ENCODE measurements around the gene L1CAM. TPM values are rescaled to one million over a fixed set of nuclear protein-coding genes. Genes with fewer than 3 reads are reported as not detected.

The L1CAM gene
- total and polyA plus RNA-seq, 2 experiments from 2014 or later: 0.33 to 0.69 TPM

DNA sequence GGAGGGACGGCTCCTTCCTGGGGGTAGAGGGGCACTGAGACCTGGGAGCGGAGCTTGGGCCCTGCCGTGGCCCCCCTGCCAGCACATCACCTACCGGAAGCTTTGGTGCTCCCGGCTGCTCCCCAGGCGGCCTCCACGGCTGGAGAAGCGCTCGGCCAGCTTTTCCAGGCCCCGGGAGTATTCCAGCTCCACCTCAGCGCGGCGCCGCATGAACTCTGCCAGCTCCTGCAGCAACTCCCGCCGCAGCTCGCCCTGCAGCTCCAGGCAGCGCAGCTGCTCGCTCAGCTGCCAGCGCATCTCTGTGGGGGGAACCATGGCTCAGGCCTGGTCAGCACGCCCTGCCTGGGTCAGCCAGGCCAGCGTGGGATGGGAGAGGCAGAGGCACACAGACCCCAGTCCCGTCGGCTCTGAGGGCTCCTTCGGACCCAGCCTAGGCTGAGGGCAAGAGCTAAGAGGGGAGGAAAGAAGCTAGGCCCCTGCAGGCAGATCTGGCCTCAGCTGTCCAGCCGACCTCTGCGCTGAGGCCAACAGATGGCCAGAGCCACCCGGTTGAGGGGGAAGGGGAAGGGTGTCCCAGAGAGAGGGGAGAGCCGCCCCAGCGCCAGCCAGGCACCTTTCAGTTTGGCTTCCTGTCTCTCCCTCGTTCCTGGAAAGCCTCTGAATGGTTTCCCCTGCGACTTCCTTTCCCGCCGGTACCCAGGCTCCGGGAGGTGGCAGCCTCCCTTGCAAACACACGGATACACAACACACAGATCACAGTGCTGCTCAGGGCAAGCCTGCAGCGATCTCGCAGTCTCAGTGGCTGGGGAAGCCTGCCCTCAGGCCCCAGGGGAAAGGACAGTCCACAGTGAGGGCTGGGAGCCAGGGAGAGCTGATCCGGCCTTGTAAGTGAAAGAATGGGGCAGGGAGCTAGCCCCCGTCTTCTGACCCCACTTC lies 35.8 kb upstream of the L1CAM start:
- no peaks in the 10 kb centered on the region for H4K20me1 ChIP-seq (ENCODE audit: insufficient read depth, poor library complexity, severe bottlenecking)
- DNase-seq (ENCODE audit: low spot score): no peak
- H3K36me3 ChIP-seq (replicated peaks; ENCODE audit: insufficient read depth, low read depth): no peaks in the 10 kb centered on the region
- no peaks in the 10 kb centered on the region for H3K79me2 ChIP-seq
- H3K9me2 ChIP-seq (replicated peaks; ENCODE audit: insufficient read depth): no peaks in the 10 kb centered on the region
- TF ChIP-seq, protein P1, sequence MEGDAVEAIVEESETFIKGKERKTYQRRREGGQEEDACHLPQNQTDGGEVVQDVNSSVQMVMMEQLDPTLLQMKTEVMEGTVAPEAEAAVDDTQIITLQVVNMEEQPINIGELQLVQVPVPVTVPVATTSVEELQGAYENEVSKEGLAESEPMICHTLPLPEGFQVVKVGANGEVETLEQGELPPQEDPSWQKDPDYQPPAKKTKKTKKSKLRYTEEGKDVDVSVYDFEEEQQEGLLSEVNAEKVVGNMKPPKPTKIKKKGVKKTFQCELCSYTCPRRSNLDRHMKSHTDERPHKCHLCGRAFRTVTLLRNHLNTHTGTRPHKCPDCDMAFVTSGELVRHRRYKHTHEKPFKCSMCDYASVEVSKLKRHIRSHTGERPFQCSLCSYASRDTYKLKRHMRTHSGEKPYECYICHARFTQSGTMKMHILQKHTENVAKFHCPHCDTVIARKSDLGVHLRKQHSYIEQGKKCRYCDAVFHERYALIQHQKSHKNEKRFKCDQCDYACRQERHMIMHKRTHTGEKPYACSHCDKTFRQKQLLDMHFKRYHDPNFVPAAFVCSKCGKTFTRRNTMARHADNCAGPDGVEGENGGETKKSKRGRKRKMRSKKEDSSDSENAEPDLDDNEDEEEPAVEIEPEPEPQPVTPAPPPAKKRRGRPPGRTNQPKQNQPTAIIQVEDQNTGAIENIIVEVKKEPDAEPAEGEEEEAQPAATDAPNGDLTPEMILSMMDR (IDR thresholded peaks at IDR 0.05; ENCODE audit: poor library complexity): no peak
- no peak for TF ChIP-seq EZH2 (IDR thresholded peaks at IDR 0.05; ENCODE audit: borderline replicate concordance)
- H3K4me3 ChIP-seq: no peak overlapping the region
- H3K27me3 ChIP-seq: no peaks in the 10 kb centered on the region
- no peak overlapping the region for H3K4me2 ChIP-seq
- no peak overlapping the region for H2AFZ ChIP-seq
- H3K9me3 ChIP-seq (ENCODE audit: low read depth): no peaks in the 10 kb centered on the region
- no peak overlapping the region for H3K27ac ChIP-seq
- peaks cover 4% of the 10 kb centered on the region for H3K4me1 ChIP-seq (ENCODE audit: insufficient read depth)
- WGBS (ENCODE audit: low lambda C conversion rate, missing lambda C conversion rate): 83% methylated on average over 39 of the region's 40 CpGs

DNA sequence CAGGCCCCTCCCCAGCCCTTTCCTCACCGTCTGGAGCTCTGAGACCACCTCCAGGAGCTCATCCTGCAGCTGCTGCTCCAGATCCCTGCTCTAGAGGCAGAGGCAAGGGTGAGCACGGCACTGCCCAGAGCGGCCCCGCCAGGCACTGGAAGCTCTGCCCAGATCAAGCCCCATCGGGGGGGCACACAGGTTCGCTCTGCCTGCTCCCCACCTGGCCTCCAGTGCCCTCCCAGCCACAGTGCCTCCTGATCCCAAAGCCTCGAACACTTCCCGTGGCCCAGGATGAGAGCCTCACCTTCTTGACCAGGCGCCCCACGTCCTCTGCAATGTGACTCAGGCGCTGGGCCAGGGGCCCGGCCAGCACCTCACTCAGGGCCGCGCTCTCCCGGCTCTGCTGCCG lies 35.1 kb upstream of the L1CAM start:
- Histone ChIP-seq H3K9me3 (ENCODE audit: low read depth) (no peaks in the 10 kb centered on the region), H3K4me2 (no peak overlapping the region), H3K27me3 (no peaks in the 10 kb centered on the region), H4K20me1 (ENCODE audit: insufficient read depth, poor library complexity, severe bottlenecking) (no peaks in the 10 kb centered on the region), H2AFZ (no peak overlapping the region), H3K4me1 (ENCODE audit: insufficient read depth) (no peaks in the 10 kb centered on the region), H3K4me3 (no peak overlapping the region), H3K27ac (no peak overlapping the region), H3K9me2 (replicated peaks; ENCODE audit: insufficient read depth) (no peaks in the 10 kb centered on the region), H3K36me3 (replicated peaks; ENCODE audit: insufficient read depth, low read depth) (no peaks in the 10 kb centered on the region), H3K79me2 (no peaks in the 10 kb centered on the region)
- 90% methylated on average over 16 of the region's 16 CpGs for WGBS (ENCODE audit: low lambda C conversion rate, missing lambda C conversion rate)
- TF ChIP-seq EZH2phosphoT487 (IDR thresholded peaks at IDR 0.05; ENCODE audit: low read depth, severe bottlenecking, unreplicated experiment) (no peak), EZH2 (IDR thresholded peaks at IDR 0.05; ENCODE audit: borderline replicate concordance) (no peak)
- no peak for DNase-seq (ENCODE audit: low spot score)

DNA sequence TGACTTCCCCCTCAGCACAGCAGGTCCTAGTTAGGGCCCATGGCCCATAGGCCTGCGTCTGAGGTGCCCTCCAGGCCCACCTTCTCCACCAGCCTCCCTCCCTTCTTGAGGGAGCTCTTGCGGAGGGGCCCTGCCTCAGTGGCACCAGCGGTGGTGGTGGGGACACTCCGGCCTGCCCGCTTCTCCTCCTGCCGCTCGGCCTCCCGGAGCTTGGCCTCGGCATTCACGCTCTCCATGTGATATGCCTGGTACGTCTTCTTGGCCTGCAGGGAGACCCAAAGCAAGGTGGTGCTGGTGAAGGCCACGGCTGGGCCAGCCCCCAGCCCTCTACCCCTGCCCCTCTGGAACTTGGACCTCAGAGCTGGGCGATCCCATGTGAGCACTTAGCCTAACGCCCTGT lies 34.6 kb upstream of the L1CAM start:
- H3K4me3 ChIP-seq: no peak overlapping the region
- H3K27ac ChIP-seq: no peak overlapping the region
- no peaks in the 10 kb centered on the region for H4K20me1 ChIP-seq (ENCODE audit: insufficient read depth, poor library complexity, severe bottlenecking)
- no peak overlapping the region for H2AFZ ChIP-seq
- H3K4me1 ChIP-seq (ENCODE audit: insufficient read depth): no peaks in the 10 kb centered on the region
- H3K9me3 ChIP-seq (ENCODE audit: low read depth): no peaks in the 10 kb centered on the region
- 89% methylated on average over 13 of the region's 14 CpGs for WGBS (ENCODE audit: low lambda C conversion rate, missing lambda C conversion rate)
- DNase-seq (ENCODE audit: low spot score): no peak
- H3K27me3 ChIP-seq: no peaks in the 10 kb centered on the region
- no peaks in the 10 kb centered on the region for H3K9me2 ChIP-seq (replicated peaks; ENCODE audit: insufficient read depth)
- H3K79me2 ChIP-seq: no peaks in the 10 kb centered on the region
- H3K4me2 ChIP-seq: no peak overlapping the region
- TF ChIP-seq EZH2phosphoT487 (IDR thresholded peaks at IDR 0.05; ENCODE audit: low read depth, severe bottlenecking, unreplicated experiment) (no peak), EZH2 (IDR thresholded peaks at IDR 0.05; ENCODE audit: borderline replicate concordance) (no peak)
- TF ChIP-seq, protein P1 (IDR thresholded peaks at IDR 0.05; ENCODE audit: poor library complexity): no peak
- no peaks in the 10 kb centered on the region for H3K36me3 ChIP-seq (replicated peaks; ENCODE audit: insufficient read depth, low read depth)

DNA sequence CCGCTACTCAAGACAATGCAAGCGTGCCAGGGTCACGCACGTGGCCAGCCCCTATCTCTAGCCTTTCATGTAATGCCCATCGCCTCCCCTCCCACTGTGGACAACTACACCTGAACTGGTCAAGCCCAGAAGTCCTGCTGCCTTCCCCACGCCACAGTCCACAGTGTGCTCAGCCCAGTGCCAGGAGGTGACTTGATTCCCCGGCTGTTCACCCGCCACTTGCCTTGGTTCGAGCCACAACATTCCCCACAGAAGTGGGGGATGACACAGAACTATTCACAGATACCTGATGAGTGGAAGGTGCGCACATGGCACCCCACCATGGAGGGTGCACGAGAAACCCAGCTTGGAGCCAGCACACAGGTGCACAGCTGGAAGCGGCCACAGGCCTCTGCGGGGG lies 33.3 kb upstream of the L1CAM start:
- 87% methylated on average over 13 of the region's 13 CpGs for WGBS (ENCODE audit: low lambda C conversion rate, missing lambda C conversion rate)

More for the DNA sequence above, 33.3 kb upstream of the L1CAM start:
- Histone ChIP-seq H3K9me3 (ENCODE audit: low read depth) (no peaks in the 10 kb centered on the region), H3K9me2 (replicated peaks; ENCODE audit: insufficient read depth) (no peaks in the 10 kb centered on the region), H3K79me2 (no peaks in the 10 kb centered on the region), H3K27ac (no peak overlapping the region), H3K27me3 (no peaks in the 10 kb centered on the region), H3K4me3 (no peak overlapping the region), H3K36me3 (replicated peaks; ENCODE audit: insufficient read depth, low read depth) (no peaks in the 10 kb centered on the region), H3K4me1 (ENCODE audit: insufficient read depth) (no peaks in the 10 kb centered on the region), H3K4me2 (no peak overlapping the region), H2AFZ (no peak overlapping the region), H4K20me1 (ENCODE audit: insufficient read depth, poor library complexity, severe bottlenecking) (no peaks in the 10 kb centered on the region)
- DNase-seq (ENCODE audit: low spot score): no peak
- TF ChIP-seq EZH2 (IDR thresholded peaks at IDR 0.05; ENCODE audit: borderline replicate concordance) (no peak), EZH2phosphoT487 (IDR thresholded peaks at IDR 0.05; ENCODE audit: low read depth, severe bottlenecking, unreplicated experiment) (no peak)
- TF ChIP-seq, protein P1 (IDR thresholded peaks at IDR 0.05; ENCODE audit: poor library complexity): no peak
